B cell (primary cell): ENCODE results near the gene CCDC60. TPM values are rescaled to one million over a fixed set of nuclear protein-coding genes. Genes with fewer than 3 reads are reported as not detected.

Experiments
- ATAC-seq: fragments of 200-7000 bp; cut with Tn5 transposase; one replicate; pipeline ENCODE4 v1.10.0; 2021; ENCODE audit warnings: low read depth, mild to moderate bottlenecking, moderate number of reproducible peaks, moderate library complexity
- CTCF ChIA-PET: fragments of 350-600 bp; sonication (Branson Sonifier 250); formaldehyde crosslinking; loops from one replicate; lab custom pipeline; 2021; ENCODE audit warnings: antibody characterized with exemption, inconsistent platforms; lab: Charles Lee
- POLR2A ChIA-PET: fragments of 350-600 bp; sonication (Branson Sonifier 250); formaldehyde crosslinking; loops from one replicate; lab custom pipeline; 2021; ENCODE audit warnings: antibody characterized with exemption; lab: Charles Lee
- DNase-seq: peaks from one replicate; pipeline ENCODE4 v3.0.0; 2013
- H2AFZ ChIP-seq: 2 replicates; pipeline ENCODE4 v1.6.1; 2012; ENCODE audit warnings: mild to moderate bottlenecking, low read depth, low read length; ENCODE audit not compliant: insufficient read depth, poor library complexity, severe bottlenecking
- H3K27ac ChIP-seq, 2 donors: 1 replicate in 1 of 2; 2 replicates in 1 of 2; pipeline ENCODE4 v1.5.1; 2012 to 2013; ENCODE audit warnings: low read length in 2 of 2, mild to moderate bottlenecking in 2 of 2, moderate library complexity in 1 of 2
- H3K27me3 ChIP-seq, 4 experiments: fragments of 200-600 bp in 1 of 4; sonication (generic) in 1 of 4; replicated peaks in 1 of 4; 1 replicate in 2 of 4; 2 replicates in 2 of 4; pipeline versions ENCODE4 v1.6.1 to v1.7.0; 2013 to 2016; ENCODE audit warnings: low read length in 3 of 4, mild to moderate bottlenecking in 2 of 4, mixed read lengths in 1 of 4, moderate library complexity in 1 of 4; ENCODE audit not compliant: insufficient read depth in 4 of 4, control insufficient read depth in 3 of 4; ENCODE audit errors: control extremely low read depth in 1 of 4
- H3K36me3 ChIP-seq, 2 experiments: replicated peaks in 1 of 2; 1 replicate in 1 of 2; 2 replicates in 1 of 2; pipeline versions ENCODE4 v1.6.1 to v1.7.1; 2013; ENCODE audit warnings: low read length in 1 of 2; ENCODE audit not compliant: insufficient read depth in 2 of 2, control insufficient read depth in 1 of 2; ENCODE audit errors: control extremely low read depth in 1 of 2, extremely low read depth in 1 of 2
- H3K4me1 ChIP-seq, 2 donors: fragments of 200-600 bp in 1 of 2; sonication (generic) in 1 of 2; 1 replicate in 1 of 2; 2 replicates in 1 of 2; pipeline versions ENCODE4 v1.5.1 to v1.6.1; 2013 to 2017; ENCODE audit warnings: low read length in 2 of 2; ENCODE audit not compliant: control insufficient read depth in 2 of 2, insufficient read depth in 2 of 2
- H3K4me2 ChIP-seq: replicated peaks from 2 replicates; pipeline ENCODE3; 2012; ENCODE audit warnings: mild to moderate bottlenecking, low read depth, low read length; ENCODE audit not compliant: poor library complexity, severe bottlenecking
- H3K4me3 ChIP-seq, 5 experiments: fragments of 200-600 bp in 1 of 5; sonication (generic) in 1 of 5; 1 replicate in 3 of 5; 2 replicates in 2 of 5; pipeline versions ENCODE4 v1.5.1 to v1.7.0; 2011 to 2016; ENCODE audit warnings: low read length in 4 of 5, mild to moderate bottlenecking in 4 of 5, low read depth in 2 of 5, control low read depth in 1 of 5, moderate library complexity in 1 of 5; ENCODE audit not compliant: insufficient read depth in 1 of 5; ENCODE audit errors: control extremely low read depth in 1 of 5, extremely low read depth in 1 of 5
- H3K79me2 ChIP-seq: fragments of 200-600 bp; sonication (generic); one replicate; pipeline ENCODE4 v1.6.0; 2016; ENCODE audit warnings: low read length; ENCODE audit not compliant: control insufficient read depth, insufficient read depth
- H3K9ac ChIP-seq: fragments of 200-600 bp; sonication (generic); 2 replicates; pipeline ENCODE4 v1.6.1; 2017; ENCODE audit warnings: mild to moderate bottlenecking, low read length, moderate library complexity
- H3K9me3 ChIP-seq, 3 donors: one replicate each; pipeline versions ENCODE4 v1.6.1 to v1.7.1; 2013; ENCODE audit warnings: low read length in 2 of 3; ENCODE audit not compliant: control insufficient read depth in 2 of 3, insufficient read depth in 1 of 3; ENCODE audit errors: control extremely low read depth in 1 of 3
- H4K20me1 ChIP-seq: 2 replicates; pipeline ENCODE4 v1.6.0; 2012; ENCODE audit warnings: mild to moderate bottlenecking, low read length; ENCODE audit not compliant: insufficient read depth, control insufficient read depth, poor library complexity, severe bottlenecking
- H3K27ac Mint-ChIP-seq: one replicate; pipeline ENCODE4 v1.8.0; 2021; ENCODE audit warnings: mixed read lengths
- H3K27me3 Mint-ChIP-seq: one replicate; pipeline ENCODE4 v1.8.0; 2021; ENCODE audit warnings: mixed read lengths
- H3K4me1 Mint-ChIP-seq: one replicate; pipeline ENCODE4 v1.8.0; 2021; ENCODE audit warnings: mixed read lengths
- H3K4me3 Mint-ChIP-seq: one replicate; pipeline ENCODE4 v1.8.0; 2021; ENCODE audit warnings: mixed read lengths
- H3K9me3 Mint-ChIP-seq: one replicate; pipeline ENCODE4 v1.8.0; 2022; ENCODE audit warnings: mixed read lengths; ENCODE audit not compliant: insufficient read depth
- EZH2 ChIP-seq: IDR thresholded peaks from 2 replicates; pipeline ENCODE4 v1.6.1; 2012; ENCODE audit warnings: borderline replicate concordance, low read depth, mild to moderate bottlenecking, moderate library complexity, low read length; ENCODE audit not compliant: insufficient read depth, poor library complexity, severe bottlenecking
- WGBS: methylation state at CpG from one replicate; pipeline ENCODE4 v1.1.5; 2013; ENCODE audit warnings: missing lambda C conversion rate; ENCODE audit not compliant: insufficient coverage; 5-methylcytosine and 5-hydroxymethylcytosine counted together
- intact Hi-C: fragments of 100-400 bp; cut with micrococcal nuclease; formaldehyde crosslinking; loops from one replicate; pipeline ENCODE4 v1.10.0; 2022
- polyA plus RNA-seq: library from polyadenylated mRNA; depleted of rRNA; stranded (reverse); fragments of >200 nt; gene quantifications from 2 replicates; pipeline ENCODE4 v1.2.3, GENCODE V29; 2012
- total RNA-seq, 2 donors: library from RNA; stranded (reverse); fragments of 120-200 nt in 1 of 2; gene quantifications; 1 replicate in 1 of 2; 2 replicates in 1 of 2; pipeline versions ENCODE4 v1.2.3 to v1.2.4, GENCODE V29; 2013 to 2022
- TF ChIP-seq, protein P1 (sequence below): fragments of 200-600 bp; IDR thresholded peaks from one replicate; pipeline ENCODE4 v1.8.0; 2022; ENCODE audit warnings: antibody characterized with exemption, mild to moderate bottlenecking

Gene CCDC60
- total and polyA plus RNA-seq, 2 donors (not counting 1 experiment from before 2014, with no cell fraction given), result not detected

DNA sequence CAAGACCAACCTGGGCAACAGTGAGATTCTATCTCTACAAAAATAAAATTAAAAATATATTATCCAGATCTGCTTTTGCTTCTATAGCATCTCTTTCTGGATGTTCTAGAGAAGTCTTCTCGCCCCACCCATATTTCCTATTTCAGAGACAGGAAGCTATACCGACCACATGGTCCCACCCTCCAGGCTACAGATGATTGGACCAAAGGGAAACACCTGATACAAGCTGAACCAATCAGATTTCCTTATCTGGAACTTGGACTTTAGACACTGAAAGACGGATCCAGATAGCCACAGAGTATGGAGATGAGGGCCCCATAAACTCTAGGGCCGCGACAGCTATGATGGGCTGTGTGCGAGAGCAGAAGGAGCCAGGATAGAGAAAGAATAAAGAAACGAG is 48.7 kb downstream of the CCDC60 start:
- no peak overlapping the region for H3K27ac ChIP-seq
- H3K4me3 ChIP-seq, result no peak overlapping the region
- DNase-seq (no peak), ATAC-seq (no peak)
- no peak for TF ChIP-seq EZH2
- TF ChIP-seq, protein P1, sequence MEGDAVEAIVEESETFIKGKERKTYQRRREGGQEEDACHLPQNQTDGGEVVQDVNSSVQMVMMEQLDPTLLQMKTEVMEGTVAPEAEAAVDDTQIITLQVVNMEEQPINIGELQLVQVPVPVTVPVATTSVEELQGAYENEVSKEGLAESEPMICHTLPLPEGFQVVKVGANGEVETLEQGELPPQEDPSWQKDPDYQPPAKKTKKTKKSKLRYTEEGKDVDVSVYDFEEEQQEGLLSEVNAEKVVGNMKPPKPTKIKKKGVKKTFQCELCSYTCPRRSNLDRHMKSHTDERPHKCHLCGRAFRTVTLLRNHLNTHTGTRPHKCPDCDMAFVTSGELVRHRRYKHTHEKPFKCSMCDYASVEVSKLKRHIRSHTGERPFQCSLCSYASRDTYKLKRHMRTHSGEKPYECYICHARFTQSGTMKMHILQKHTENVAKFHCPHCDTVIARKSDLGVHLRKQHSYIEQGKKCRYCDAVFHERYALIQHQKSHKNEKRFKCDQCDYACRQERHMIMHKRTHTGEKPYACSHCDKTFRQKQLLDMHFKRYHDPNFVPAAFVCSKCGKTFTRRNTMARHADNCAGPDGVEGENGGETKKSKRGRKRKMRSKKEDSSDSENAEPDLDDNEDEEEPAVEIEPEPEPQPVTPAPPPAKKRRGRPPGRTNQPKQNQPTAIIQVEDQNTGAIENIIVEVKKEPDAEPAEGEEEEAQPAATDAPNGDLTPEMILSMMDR, result no peak
- no peak overlapping the region for H3K27ac Mint-ChIP-seq
- no peaks in the 10 kb centered on the region for H3K79me2 ChIP-seq
- H3K4me1 ChIP-seq, result no peaks in the 10 kb centered on the region
- H3K36me3 ChIP-seq, result no peaks in the 10 kb centered on the region
- H3K4me1 Mint-ChIP-seq, result no peaks in the 10 kb centered on the region
- no peaks in the 10 kb centered on the region for H4K20me1 ChIP-seq
- H3K4me2 ChIP-seq, result no peak overlapping the region
- H3K9ac ChIP-seq, result no peak overlapping the region
- 92% methylated on average over 7 of the region's 7 CpGs for WGBS
- intact Hi-C loops, result no loop called here
- ChIA-PET CTCF (interaction anchor here (0.6 kb wide), 1 partner anchor 135 kb away, joined by 3 read pairs; no protein-coding TSS in a partner anchor), POLR2A (no interaction called here)
- H3K27me3 ChIP-seq, result no peaks in the 10 kb centered on the region
- no peak overlapping the region for H2AFZ ChIP-seq
- peaks cover 6% of the 10 kb centered on the region for H3K9me3 Mint-ChIP-seq
- H3K4me3 Mint-ChIP-seq, result no peak overlapping the region
- peaks cover 4% of the 10 kb centered on the region for H3K27me3 Mint-ChIP-seq
- H3K9me3 ChIP-seq, result peaks cover 0 to 9% (median 0%) of the 10 kb centered on the region in 3 donors

DNA sequence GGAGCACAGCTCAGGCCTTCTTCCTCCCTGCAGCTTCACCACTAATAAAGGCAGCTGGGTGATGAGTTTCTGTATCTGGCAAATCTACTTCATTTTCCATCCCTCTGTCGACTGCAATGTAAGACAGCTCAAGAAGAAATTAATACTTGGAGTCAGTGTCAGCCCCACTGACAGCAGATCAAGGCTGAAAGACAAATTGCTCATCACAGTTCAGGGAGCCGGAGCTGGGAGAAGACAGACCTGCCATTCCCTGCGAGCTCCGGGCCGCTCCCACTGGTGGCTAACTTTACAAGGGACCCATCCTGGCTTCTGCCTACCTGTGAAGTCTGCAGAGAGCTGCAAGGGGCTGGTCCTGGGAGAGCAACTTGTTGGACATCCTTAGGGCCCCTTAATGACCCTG is 49.8 kb downstream of the CCDC60 start:
- CTCF ChIA-PET, result no interaction called here

More for the DNA sequence above, 49.8 kb downstream of the CCDC60 start:
- Mint-ChIP-seq H3K27me3 (peaks cover 4% of the 10 kb centered on the region), H3K27ac (no peak overlapping the region), H3K4me3 (no peak overlapping the region), H3K9me3 (peaks cover 6% of the 10 kb centered on the region), H3K4me1 (no peaks in the 10 kb centered on the region)
- Histone ChIP-seq H3K9me3 (peaks cover 0 to 9% (median 0%) of the 10 kb centered on the region in 3 donors), H3K9ac (no peak overlapping the region), H4K20me1 (no peaks in the 10 kb centered on the region), H2AFZ (no peak overlapping the region), H3K27me3 (no peaks in the 10 kb centered on the region), H3K4me1 (no peaks in the 10 kb centered on the region), H3K4me3 (no peak overlapping the region), H3K27ac (no peak overlapping the region), H3K79me2 (no peaks in the 10 kb centered on the region), H3K36me3 (no peaks in the 10 kb centered on the region), H3K4me2 (no peak overlapping the region)
- DNase-seq (no peak), ATAC-seq (no peak)
- WGBS, result 93% methylated on average over 5 of the region's 5 CpGs
- POLR2A ChIA-PET, result no interaction called here
- intact Hi-C loops, result no loop called here
- TF ChIP-seq EZH2, result no peak
- TF ChIP-seq, protein P1, result no peak
